ENCODE results near the gene KMT5B. TPM values are rescaled to one million over a fixed set of nuclear protein-coding genes. Genes with fewer than 3 reads are reported as not detected.

KMT5B gene
- total RNA-seq, 1 donor from 2014 or later, result 17.5 TPM

DNA sequence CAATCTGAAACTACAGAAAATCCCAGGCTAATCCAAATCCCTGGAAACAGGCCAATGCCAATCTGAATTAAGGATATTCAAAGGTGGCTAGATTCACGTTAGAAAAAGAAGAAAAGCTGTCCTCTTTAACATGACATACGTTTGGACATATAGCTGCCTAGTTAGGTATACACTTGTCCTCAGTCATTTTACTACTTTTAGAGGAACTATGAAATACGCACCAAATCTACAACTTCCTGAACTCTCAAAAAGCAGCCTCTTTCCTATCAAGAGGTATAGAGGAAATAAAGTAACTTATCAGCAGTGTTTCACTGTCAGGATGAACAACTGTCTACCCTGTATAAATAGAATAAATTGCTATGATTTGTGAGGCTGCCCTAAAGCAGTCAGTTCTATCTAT is 24.0 kb downstream of the KMT5B start:
- TF ChIP-seq, protein P1, sequence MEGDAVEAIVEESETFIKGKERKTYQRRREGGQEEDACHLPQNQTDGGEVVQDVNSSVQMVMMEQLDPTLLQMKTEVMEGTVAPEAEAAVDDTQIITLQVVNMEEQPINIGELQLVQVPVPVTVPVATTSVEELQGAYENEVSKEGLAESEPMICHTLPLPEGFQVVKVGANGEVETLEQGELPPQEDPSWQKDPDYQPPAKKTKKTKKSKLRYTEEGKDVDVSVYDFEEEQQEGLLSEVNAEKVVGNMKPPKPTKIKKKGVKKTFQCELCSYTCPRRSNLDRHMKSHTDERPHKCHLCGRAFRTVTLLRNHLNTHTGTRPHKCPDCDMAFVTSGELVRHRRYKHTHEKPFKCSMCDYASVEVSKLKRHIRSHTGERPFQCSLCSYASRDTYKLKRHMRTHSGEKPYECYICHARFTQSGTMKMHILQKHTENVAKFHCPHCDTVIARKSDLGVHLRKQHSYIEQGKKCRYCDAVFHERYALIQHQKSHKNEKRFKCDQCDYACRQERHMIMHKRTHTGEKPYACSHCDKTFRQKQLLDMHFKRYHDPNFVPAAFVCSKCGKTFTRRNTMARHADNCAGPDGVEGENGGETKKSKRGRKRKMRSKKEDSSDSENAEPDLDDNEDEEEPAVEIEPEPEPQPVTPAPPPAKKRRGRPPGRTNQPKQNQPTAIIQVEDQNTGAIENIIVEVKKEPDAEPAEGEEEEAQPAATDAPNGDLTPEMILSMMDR (conservative IDR thresholded peaks at IDR 0.05; ENCODE audit: low read depth, low read length), result no peak
- no peak for DNase-seq (ENCODE audit: low read depth)
- no peak overlapping the region for H3K4me3 ChIP-seq (ENCODE audit: low read depth, low read length)

DNA sequence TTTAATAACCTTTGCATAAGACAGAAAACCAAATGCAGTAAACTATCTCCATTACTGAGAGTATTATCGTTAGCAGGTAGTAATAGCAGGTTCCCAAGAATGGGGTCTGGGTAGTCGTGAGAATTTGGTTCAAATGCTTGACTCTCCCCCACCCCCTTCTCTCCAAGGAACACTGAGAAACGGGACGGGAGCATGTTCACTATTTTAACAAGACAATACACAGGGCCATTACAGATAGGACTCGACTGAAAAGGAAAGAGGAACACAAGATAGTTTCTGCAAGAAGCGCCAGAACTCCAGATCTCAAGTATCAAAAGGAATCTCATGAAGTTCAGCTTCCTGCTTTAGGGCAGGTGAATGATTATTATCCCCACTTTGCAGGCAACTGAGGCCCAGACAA is 27.0 kb downstream of the KMT5B start:
- TF ChIP-seq, protein P1 (conservative IDR thresholded peaks at IDR 0.05; ENCODE audit: low read depth, low read length), result no peak
- no peak overlapping the region for H3K4me3 ChIP-seq (ENCODE audit: low read depth, low read length)
- no peak for DNase-seq (ENCODE audit: low read depth)

DNA sequence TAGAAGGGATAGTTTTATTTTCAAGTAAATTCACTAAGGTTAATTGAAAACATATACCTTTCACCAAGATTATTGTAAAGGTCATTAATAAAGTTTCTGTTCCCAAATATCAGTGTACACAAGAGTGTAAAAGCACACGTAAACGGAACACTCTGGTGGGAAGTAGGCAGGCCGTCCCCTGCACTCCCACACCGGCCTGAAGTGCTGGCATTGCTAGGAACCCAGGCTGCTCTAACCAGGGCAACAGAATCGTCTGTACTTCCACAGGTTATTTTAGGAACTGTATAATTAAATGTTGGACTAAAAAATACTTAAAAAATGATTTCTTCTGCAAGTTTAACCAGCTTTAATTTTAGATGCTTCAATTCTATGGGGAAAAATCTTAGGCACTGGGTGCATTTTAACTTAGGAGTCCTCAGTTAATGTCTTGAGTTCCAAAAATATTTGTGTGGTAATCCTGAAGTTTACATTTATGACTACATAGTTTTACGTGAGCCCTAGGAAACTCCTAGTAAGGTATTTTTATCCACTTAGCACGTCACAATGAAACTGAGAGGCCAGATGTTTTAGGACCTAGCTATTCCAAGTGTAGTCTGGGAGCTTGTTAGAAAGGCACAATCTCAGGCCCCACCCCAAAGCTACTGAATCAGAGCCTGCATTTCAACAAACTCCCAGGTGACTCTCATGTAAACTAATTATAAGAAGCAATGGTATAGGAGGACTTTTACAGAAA is 31.2 kb downstream of the KMT5B start:
- DNase-seq (ENCODE audit: low read depth), result no peak
- TF ChIP-seq, protein P1 (conservative IDR thresholded peaks at IDR 0.05; ENCODE audit: low read depth, low read length), result no peak
- H3K4me3 ChIP-seq (ENCODE audit: low read depth, low read length), result no peak overlapping the region

DNA sequence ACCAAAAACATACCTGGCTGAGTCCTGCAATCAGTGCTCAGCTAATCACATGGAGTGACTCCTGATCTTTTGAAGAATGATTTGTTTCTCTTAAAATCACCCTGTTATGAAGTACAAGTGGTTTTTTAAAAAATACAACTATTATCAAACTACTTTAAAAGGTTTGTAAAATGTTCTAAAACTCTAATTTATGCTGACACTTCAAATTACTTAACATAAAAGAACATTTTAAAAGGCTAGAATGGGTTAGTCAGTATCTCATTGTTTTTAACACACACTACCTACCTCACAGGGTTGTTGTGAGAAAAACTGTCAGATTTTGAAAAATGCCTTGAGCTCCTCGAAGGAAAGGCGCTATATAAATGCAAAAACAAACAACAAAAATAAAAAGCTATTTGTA is 33.2 kb downstream of the KMT5B start:
- TF ChIP-seq, protein P1 (conservative IDR thresholded peaks at IDR 0.05; ENCODE audit: low read depth, low read length), result no peak
- no peak overlapping the region for H3K4me3 ChIP-seq (ENCODE audit: low read depth, low read length)
- DNase-seq (ENCODE audit: low read depth), result no peak

DNA sequence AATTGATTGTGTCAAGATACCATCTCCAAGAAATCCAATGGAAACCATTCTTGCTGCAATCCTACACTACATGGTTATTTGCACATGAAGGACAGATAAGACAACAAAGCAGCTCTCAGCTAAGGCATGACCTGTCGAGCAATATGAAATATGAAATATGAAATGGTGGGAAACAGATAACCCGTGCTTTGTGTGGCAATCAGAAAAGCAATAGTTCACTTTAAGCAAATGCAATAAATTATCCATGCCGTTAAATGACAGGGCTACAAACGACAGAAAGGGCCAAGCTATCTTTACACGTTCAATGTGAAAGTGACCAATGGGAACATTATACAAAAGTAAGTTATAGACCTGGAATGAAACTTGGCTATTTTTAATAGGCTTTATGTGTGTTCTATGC is 35.2 kb downstream of the KMT5B start:
- TF ChIP-seq, protein P1 (conservative IDR thresholded peaks at IDR 0.05; ENCODE audit: low read depth, low read length), result no peak
- no peak overlapping the region for H3K4me3 ChIP-seq (ENCODE audit: low read depth, low read length)
- DNase-seq (ENCODE audit: low read depth), result no peak

DNA sequence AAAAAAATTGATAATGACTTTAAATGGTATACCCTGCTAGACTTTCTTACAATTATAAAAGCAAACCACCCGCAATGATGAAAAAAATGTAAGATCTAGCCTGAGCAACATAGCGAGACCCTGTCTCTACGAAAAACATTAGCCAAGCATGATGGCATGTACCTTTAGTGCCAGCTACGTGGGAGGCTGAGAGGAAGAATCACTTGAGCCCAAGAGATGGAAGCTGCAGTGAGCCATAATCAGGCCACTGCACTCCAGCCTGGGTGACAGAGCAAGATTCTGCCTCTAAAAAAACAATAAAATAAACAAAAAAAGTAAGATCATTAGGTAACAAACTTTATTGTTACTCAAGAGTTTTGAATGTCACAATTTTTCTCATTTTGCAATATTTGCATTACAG is 39.2 kb downstream of the KMT5B start:
- no peak for DNase-seq (ENCODE audit: low read depth)
- no peak overlapping the region for H3K4me3 ChIP-seq (ENCODE audit: low read depth, low read length)
- TF ChIP-seq, protein P1 (conservative IDR thresholded peaks at IDR 0.05; ENCODE audit: low read depth, low read length), result no peak

DNA sequence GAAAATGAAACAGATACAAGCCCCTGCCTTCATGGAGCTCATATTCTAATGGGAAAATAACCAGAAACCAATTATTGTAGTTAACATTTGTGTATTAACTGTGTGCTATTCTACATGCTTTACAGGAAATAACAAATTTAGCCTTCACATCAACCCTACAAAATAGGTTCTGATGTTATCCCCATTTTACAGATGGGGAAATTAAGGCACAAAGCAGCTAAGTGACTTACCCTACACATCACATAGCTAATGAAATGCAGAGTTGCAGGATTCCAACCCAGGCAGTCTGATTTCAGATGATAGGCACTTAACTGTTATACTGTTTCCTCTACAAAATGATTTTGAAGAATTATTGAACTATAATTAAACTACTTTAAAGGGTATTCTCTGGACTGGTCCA is 43.7 kb downstream of the KMT5B start:
- no peak for DNase-seq (ENCODE audit: low read depth)
- TF ChIP-seq, protein P1 (conservative IDR thresholded peaks at IDR 0.05; ENCODE audit: low read depth, low read length), result no peak
- no peak overlapping the region for H3K4me3 ChIP-seq (ENCODE audit: low read depth, low read length)

Data from epithelial cell of proximal tubule (primary cell).